ENCODE results near the gene CIB4. TPM values are rescaled to one million over a fixed set of nuclear protein-coding genes. Genes with fewer than 3 reads are reported as not detected.

CIB4 gene
- total RNA-seq, 1 donor from 2014 or later, result not detected

- TF ChIP-seq CTCF (IDR thresholded peaks at IDR 0.05; ENCODE audit: partially characterized antibody, unreplicated experiment), result no peak
- Mint-ChIP-seq H3K9me3 (ENCODE audit: unreplicated experiment) (peaks cover 6% of the 10 kb centered on the region), H3K27me3 (ENCODE audit: unreplicated experiment) (no peaks in the 10 kb centered on the region), H3K4me1 (ENCODE audit: low read depth, unreplicated experiment) (peaks cover 14% of the 10 kb centered on the region), H3K36me3 (ENCODE audit: unreplicated experiment) (peaks cover 5% of the 10 kb centered on the region), H3K4me3 (ENCODE audit: unreplicated experiment) (no peak overlapping the region), H3K27ac (ENCODE audit: unreplicated experiment) (peak overlapping the region; percentile 46)
- DNase-seq, result no peak
These were observed 106.1 kb downstream of the CIB4 start for GRCh38 chr2:26534865-26535662.

- Mint-ChIP-seq H3K9me3 (ENCODE audit: unreplicated experiment) (peaks cover 6% of the 10 kb centered on the region), H3K36me3 (ENCODE audit: unreplicated experiment) (peaks cover 5% of the 10 kb centered on the region), H3K27ac (ENCODE audit: unreplicated experiment) (peak overlapping the region; percentile 46), H3K4me1 (ENCODE audit: low read depth, unreplicated experiment) (peaks cover 14% of the 10 kb centered on the region), H3K4me3 (ENCODE audit: unreplicated experiment) (no peak overlapping the region), H3K27me3 (ENCODE audit: unreplicated experiment) (no peaks in the 10 kb centered on the region)
- DNase-seq, result no peak
- TF ChIP-seq CTCF (IDR thresholded peaks at IDR 0.05; ENCODE audit: partially characterized antibody, unreplicated experiment), result no peak
These were observed 106.9 kb downstream of the CIB4 start for GRCh38 chr2:26534098-26534864.

GRCh38 chr2:26533661-26534060, 107.5 kb downstream of the CIB4 start:
- Mint-ChIP-seq H3K4me1 (ENCODE audit: low read depth, unreplicated experiment) (peaks cover 14% of the 10 kb centered on the region), H3K27ac (ENCODE audit: unreplicated experiment) (no peak overlapping the region), H3K27me3 (ENCODE audit: unreplicated experiment) (peaks cover 2% of the 10 kb centered on the region), H3K9me3 (ENCODE audit: unreplicated experiment) (peaks cover 6% of the 10 kb centered on the region), H3K4me3 (ENCODE audit: unreplicated experiment) (no peak overlapping the region), H3K36me3 (ENCODE audit: unreplicated experiment) (peaks cover 5% of the 10 kb centered on the region)
- TF ChIP-seq CTCF (IDR thresholded peaks at IDR 0.05; ENCODE audit: partially characterized antibody, unreplicated experiment), result no peak
- no peak for DNase-seq

- H3K36me3 Mint-ChIP-seq (ENCODE audit: unreplicated experiment), result peaks cover 5% of the 10 kb centered on the region
- H3K27me3 Mint-ChIP-seq (ENCODE audit: unreplicated experiment), result peaks cover 2% of the 10 kb centered on the region
- H3K4me1 Mint-ChIP-seq (ENCODE audit: low read depth, unreplicated experiment), result peaks cover 14% of the 10 kb centered on the region
- no peak overlapping the region for H3K4me3 Mint-ChIP-seq (ENCODE audit: unreplicated experiment)
- no peak overlapping the region for H3K27ac Mint-ChIP-seq (ENCODE audit: unreplicated experiment)
- DNase-seq, result no peak
- no peak for TF ChIP-seq CTCF (IDR thresholded peaks at IDR 0.05; ENCODE audit: partially characterized antibody, unreplicated experiment)
- H3K9me3 Mint-ChIP-seq (ENCODE audit: unreplicated experiment), result peaks cover 6% of the 10 kb centered on the region
These were observed 108.6 kb downstream of the CIB4 start for GRCh38 chr2:26532301-26533250.

Other genes starting within 250 kb of the CIB4 start
- 2.3 TPM for gene DRC1, start 239.4 kb downstream of the CIB4 start, total RNA-seq (ENCODE audit: unreplicated experiment)
- 0.47 TPM for gene OTOF, start 163.2 kb downstream of the CIB4 start, total RNA-seq (ENCODE audit: unreplicated experiment)
- gene KCNK3, start 51.4 kb upstream of the CIB4 start, total RNA-seq (ENCODE audit: unreplicated experiment), result 21.7 TPM
- 28.8 TPM for gene SLC35F6, start 122.9 kb upstream of the CIB4 start, total RNA-seq (ENCODE audit: unreplicated experiment)
- gene CENPA, start 144.7 kb upstream of the CIB4 start, total RNA-seq (ENCODE audit: unreplicated experiment), result 4.7 TPM
- gene DPYSL5, start 206.8 kb upstream of the CIB4 start, total RNA-seq (ENCODE audit: unreplicated experiment), result 313 TPM